ENCODE data around the gene TBL3.

GRCh38 chr16:1975432-1976215 lies 3.8 kb downstream of the TBL3 start:
- no peak for TF ChIP-seq POLR2A (IDR thresholded peaks at IDR 0.05; ENCODE audit: low read depth, low read length)
- TF ChIP-seq POLR2AphosphoS5 (IDR thresholded peaks at IDR 0.05; ENCODE audit: low read depth, low read length), result no peak
- no peak for TF ChIP-seq TAF1 (IDR thresholded peaks at IDR 0.05; ENCODE audit: borderline replicate concordance, low read depth, low read length)
